Neural progenitor cell (in vitro differentiated cells): ENCODE results near the gene CCDC167. TPM values are rescaled to one million over a fixed set of nuclear protein-coding genes. Genes with fewer than 3 reads are reported as not detected.

ENCODE experiments used
- DNase-seq: peaks from one replicate; pipeline ENCODE4 v3.0.0-alpha.2; 2016; ENCODE audit warnings: low spot score
- H2AFZ ChIP-seq: fragments of 200-600 bp; sonication (generic); replicated peaks from 2 replicates; pipeline ENCODE4 v1.6.1; 2016; ENCODE audit warnings: antibody characterized with exemption
- H3F3A ChIP-seq: fragments of 200-600 bp; sonication (generic); 2 replicates; pipeline ENCODE4 v1.6.1; 2016; ENCODE audit warnings: antibody characterized with exemption, low read depth
- H3K27ac ChIP-seq: fragments of 200-600 bp; sonication (generic); 2 replicates; pipeline ENCODE4 v1.5.1; 2016; ENCODE audit warnings: mild to moderate bottlenecking
- H3K27me3 ChIP-seq: fragments of 200-600 bp; sonication (generic); 2 replicates; pipeline ENCODE4 v1.6.1; 2016; ENCODE audit warnings: mild to moderate bottlenecking, moderate library complexity
- H3K36me3 ChIP-seq: fragments of 200-600 bp; sonication (generic); 2 replicates; pipeline ENCODE4 v1.5.1; 2016
- H3K4me1 ChIP-seq: fragments of 200-600 bp; sonication (generic); 2 replicates; pipeline ENCODE4 v1.6.1; 2016; ENCODE audit warnings: mixed run types
- H3K4me2 ChIP-seq: fragments of 200-600 bp; sonication (generic); 2 replicates; pipeline ENCODE4 v1.6.1; 2016
- H3K4me3 ChIP-seq: fragments of 200-600 bp; sonication (generic); 2 replicates; pipeline ENCODE4 v1.5.1; 2016
- H3K79me2 ChIP-seq: fragments of 200-600 bp; sonication (generic); 2 replicates; pipeline ENCODE4 v1.6.1; 2016; ENCODE audit warnings: low read depth
- H3K9ac ChIP-seq: fragments of 200-600 bp; sonication (generic); 2 replicates; pipeline ENCODE4 v1.6.1; 2016
- H3K9me3 ChIP-seq: fragments of 200-600 bp; sonication (generic); 2 replicates; pipeline ENCODE4 v1.5.1; 2016; ENCODE audit warnings: low read depth
- H4K20me1 ChIP-seq: fragments of 200-600 bp; sonication (generic); 2 replicates; pipeline ENCODE4 v1.6.1; 2016; ENCODE audit warnings: low read depth
- H3K27ac Mint-ChIP-seq: 3 replicates; pipeline ENCODE4 v1.8.0; 2021; ENCODE audit warnings: mixed read lengths
- H3K27me3 Mint-ChIP-seq: 2 replicates; pipeline ENCODE4 v1.8.0; 2022; ENCODE audit warnings: low read depth, mild to moderate bottlenecking, inconsistent platforms, moderate library complexity, mixed read lengths; ENCODE audit not compliant: insufficient read depth
- H3K36me3 Mint-ChIP-seq: 3 replicates; pipeline ENCODE4 v1.8.0; 2021; ENCODE audit warnings: mixed read lengths
- H3K4me1 Mint-ChIP-seq: 3 replicates; pipeline ENCODE4 v1.8.0; 2021; ENCODE audit warnings: mixed read lengths
- H3K4me3 Mint-ChIP-seq: 3 replicates; pipeline ENCODE4 v1.8.0; 2021; ENCODE audit warnings: mild to moderate bottlenecking, moderate library complexity, mixed read lengths
- H3K9me3 Mint-ChIP-seq: 3 replicates; pipeline ENCODE4 v1.8.0; 2020; ENCODE audit warnings: mixed read lengths
- CTCF ChIP-seq: fragments of 200-600 bp; sonication (generic); IDR thresholded peaks from 2 replicates; pipeline ENCODE4 v1.5.1; 2017; ENCODE audit warnings: antibody characterized with exemption, mild to moderate bottlenecking
- EZH2 ChIP-seq: fragments of 200-600 bp; sonication (generic); IDR thresholded peaks from 2 replicates; pipeline ENCODE4 v1.6.1; 2017; ENCODE audit warnings: antibody characterized with exemption, mild to moderate bottlenecking, moderate library complexity
- EZH2phosphoT487 ChIP-seq: fragments of 200-600 bp; sonication (generic); IDR thresholded peaks from 2 replicates; pipeline ENCODE4 v1.6.1; 2017; ENCODE audit warnings: antibody characterized with exemption
- total RNA-seq: library from RNA; depleted of rRNA; stranded (reverse); fragments of >200 nt; gene quantifications from 2 replicates; pipeline ENCODE4 v1.2.3, GENCODE V29; 2015; ENCODE audit warnings: low replicate concordance

The CCDC167 gene
- total RNA-seq, 1 donor from 2014 or later = 30.4 TPM

GRCh38 chr6:37507690-37508421 lies 8.2 kb upstream of the CCDC167 start:
- H3K9ac ChIP-seq = no peak overlapping the region
- H3K27me3 ChIP-seq = peaks cover 57% of the 10 kb centered on the region
- Mint-ChIP-seq H3K4me3 (no peak overlapping the region), H3K4me1 (peaks cover 32% of the 10 kb centered on the region), H3K27me3 (peaks cover 6% of the 10 kb centered on the region), H3K27ac (no peak overlapping the region), H3K36me3 (no peaks in the 10 kb centered on the region), H3K9me3 (no peaks in the 10 kb centered on the region)
- peaks cover 22% of the 10 kb centered on the region for H3K4me1 ChIP-seq
- TF ChIP-seq EZH2 (no peak), EZH2phosphoT487 (no peak), CTCF (no peak)
- H4K20me1 ChIP-seq = no peaks in the 10 kb centered on the region
- no peaks in the 10 kb centered on the region for H3K9me3 ChIP-seq
- no peak for DNase-seq
- no peak overlapping the region for H2AFZ ChIP-seq
- no peaks in the 10 kb centered on the region for H3K79me2 ChIP-seq
- H3K27ac ChIP-seq = no peak overlapping the region
- peaks cover 21% of the 10 kb centered on the region for H3F3A ChIP-seq
- H3K4me2 ChIP-seq = no peak overlapping the region
- no peak overlapping the region for H3K4me3 ChIP-seq
- H3K36me3 ChIP-seq = no peaks in the 10 kb centered on the region

- H3K4me2 ChIP-seq = no peak overlapping the region
- peaks cover 56% of the 10 kb centered on the region for H3K27me3 ChIP-seq
- H3K9me3 Mint-ChIP-seq = no peaks in the 10 kb centered on the region
- H3K9ac ChIP-seq = no peak overlapping the region
- H3K36me3 ChIP-seq = no peaks in the 10 kb centered on the region
- H3K27ac Mint-ChIP-seq = no peak overlapping the region
- no peak overlapping the region for H3K27ac ChIP-seq
- H3K4me3 ChIP-seq = no peak overlapping the region
- H3K36me3 Mint-ChIP-seq = no peaks in the 10 kb centered on the region
- no peak for DNase-seq
- no peaks in the 10 kb centered on the region for H3K9me3 ChIP-seq
- peaks cover 5% of the 10 kb centered on the region for H3K27me3 Mint-ChIP-seq
- H3K4me1 Mint-ChIP-seq = peaks cover 32% of the 10 kb centered on the region
- no peaks in the 10 kb centered on the region for H3K79me2 ChIP-seq
- TF ChIP-seq EZH2 (no peak), CTCF (no peak), EZH2phosphoT487 (no peak)
- peaks cover 14% of the 10 kb centered on the region for H3F3A ChIP-seq
- H3K4me1 ChIP-seq = peaks cover 17% of the 10 kb centered on the region
- H4K20me1 ChIP-seq = no peaks in the 10 kb centered on the region
- H2AFZ ChIP-seq = peak overlapping the region; percentile 63
- no peak overlapping the region for H3K4me3 Mint-ChIP-seq
Measured at GRCh38 chr6:37507077-37507476, 7.4 kb upstream of the CCDC167 start.

GRCh38 chr6:37506479-37506878 lies 6.8 kb upstream of the CCDC167 start:
- Histone ChIP-seq H3K9me3 (no peaks in the 10 kb centered on the region), H3K4me1 (peaks cover 11% of the 10 kb centered on the region), H3K27me3 (peaks cover 52% of the 10 kb centered on the region), H3K4me2 (no peak overlapping the region), H4K20me1 (no peaks in the 10 kb centered on the region), H2AFZ (no peak overlapping the region), H3K4me3 (no peak overlapping the region), H3K36me3 (no peaks in the 10 kb centered on the region), H3F3A (peaks cover 8% of the 10 kb centered on the region), H3K9ac (no peak overlapping the region), H3K27ac (no peak overlapping the region), H3K79me2 (no peaks in the 10 kb centered on the region)
- H3K9me3 Mint-ChIP-seq = no peaks in the 10 kb centered on the region
- TF ChIP-seq EZH2 = no peak
- no peak for TF ChIP-seq EZH2phosphoT487
- TF ChIP-seq CTCF = no peak
- peaks cover 26% of the 10 kb centered on the region for H3K4me1 Mint-ChIP-seq
- H3K36me3 Mint-ChIP-seq = no peaks in the 10 kb centered on the region
- no peak for DNase-seq
- peaks cover 3% of the 10 kb centered on the region for H3K27me3 Mint-ChIP-seq
- no peak overlapping the region for H3K4me3 Mint-ChIP-seq
- no peak overlapping the region for H3K27ac Mint-ChIP-seq
